Testis (tissue), 3 donors: ENCODE measurements around the gene INO80B. TPM values are rescaled to one million over a fixed set of nuclear protein-coding genes. Genes with fewer than 3 reads are reported as not detected.

Source experiments
- DNase-seq: peaks from one replicate; pipeline ENCODE4 v3.0.0-alpha.2; 2019
- H3K27ac ChIP-seq, 2 donors: fragments of 200-600 bp; sonication (generic); one replicate each; pipeline ENCODE4 v1.5.1; 2019
- H3K27me3 ChIP-seq: fragments of 200-600 bp; sonication (generic); one replicate; pipeline ENCODE4 v1.5.1; 2019
- H3K36me3 ChIP-seq: fragments of 200-600 bp; sonication (generic); one replicate; pipeline ENCODE4 v1.5.1; 2017; ENCODE audit warnings: low read depth; ENCODE audit errors: missing control alignments
- H3K4me1 ChIP-seq: fragments of 200-600 bp; sonication (generic); one replicate; pipeline ENCODE4 v1.5.1; 2019
- H3K4me3 ChIP-seq, 2 donors: fragments of 200-600 bp; sonication (generic); one replicate each; pipeline ENCODE4 v1.5.1; 2017 to 2019
- H3K9me3 ChIP-seq: fragments of 200-600 bp; sonication (generic); one replicate; pipeline ENCODE4 v1.5.1; 2017
- CTCF ChIP-seq, 3 experiments: fragments of 450-650 bp in 2 of 3; fragments of 200-600 bp in 1 of 3; sonication (generic) in 1 of 3; IDR thresholded peaks; one replicate each; pipeline ENCODE4 v1.5.1; 2016 to 2019; ENCODE audit warnings: antibody characterized with exemption in 3 of 3, mild to moderate bottlenecking in 2 of 3, moderate library complexity in 1 of 3
- POLR2A ChIP-seq: fragments of 450-650 bp; IDR thresholded peaks from one replicate; pipeline ENCODE4 v1.6.1; 2017; ENCODE audit warnings: antibody characterized with exemption, mild to moderate bottlenecking, moderate library complexity
- WGBS, 2 donors: methylation state at CpG; one replicate each; pipeline ENCODE4 v1.1.5; 2018; 5-methylcytosine and 5-hydroxymethylcytosine counted together
- intact Hi-C: fragments of 100-400 bp; cut with DNase I; formaldehyde crosslinking; loops from one replicate; pipeline ENCODE4 v1.15.1; 2023; ENCODE audit warnings: low total_unique reads
- polyA plus RNA-seq: library from polyadenylated mRNA; stranded (reverse); fragments of 350-450 nt; fragmentation: Illumina TruSeq; extraction: RNeasy Lipid Tissue Mini Kit (QIAGEN cat#74804); gene quantifications from one replicate; pipeline ENCODE4 v1.2.3, GENCODE V29; 2014; ENCODE audit warnings: low read depth, low replicate concordance; ENCODE audit not compliant: insufficient read depth
- total RNA-seq, 2 donors: library from RNA; depleted of rRNA; stranded (reverse); fragments of >200 nt; gene quantifications; one replicate each; pipeline ENCODE4 v1.2.3, GENCODE V29; 2016

INO80B gene
- total and polyA plus RNA-seq, 3 donors from 2014 or later = 23.1 to 59.3 (median 27.9) TPM

- H3K4me3 ChIP-seq = peak overlapping the region in 1 of 2 donors; percentile 32
- intact Hi-C loops = no loop called here
- no peak for DNase-seq
- H3K36me3 ChIP-seq = no peaks in the 10 kb centered on the region
- TF ChIP-seq CTCF (IDR thresholded peaks at IDR 0.05) = no peak
- TF ChIP-seq POLR2A = no peak
- H3K4me1 ChIP-seq = peaks cover 18% of the 10 kb centered on the region
- H3K27ac ChIP-seq = no peak overlapping the region
- WGBS, 2 donors = 1 to 2% methylated on average over 39 to 41 of the region's 41 CpGs
- no peaks in the 10 kb centered on the region for H3K9me3 ChIP-seq
- H3K27me3 ChIP-seq = no peaks in the 10 kb centered on the region
These were observed 43.8 kb downstream of the INO80B start for GRCh38 chr2:74498500-74499266.

GRCh38 chr2:74499267-74499939 is 44.5 kb downstream of the INO80B start, which contains the start of gene LBX2:
Gene LBX2, minus strand, starts transcription at chr2:74499603. Its CDS starts 66 bp downstream, at chr2:74499537.
- Histone ChIP-seq H3K36me3 (no peaks in the 10 kb centered on the region), H3K4me1 (peaks cover 18% of the 10 kb centered on the region), H3K4me3 (peak within 1 kb of the TSS; percentile 18 to 32), H3K9me3 (no peaks in the 10 kb centered on the region), H3K27me3 (no peaks in the 10 kb centered on the region), H3K27ac (no peak within 1 kb of the TSS)
- intact Hi-C loops = no loop called here
- DNase-seq = peak; percentile 39
- TF ChIP-seq POLR2A (no peak), CTCF (IDR thresholded peaks at IDR 0.05) (no peak)
- WGBS, 2 donors = 0 to 4% methylated on average over 36 to 55 of the region's 65 CpGs

- intact Hi-C loops = no loop called here
- no peak for TF ChIP-seq CTCF (IDR thresholded peaks at IDR 0.05)
- no peak for TF ChIP-seq POLR2A
- DNase-seq = no peak
- H3K9me3 ChIP-seq = no peaks in the 10 kb centered on the region
- H3K27me3 ChIP-seq = no peaks in the 10 kb centered on the region
- H3K4me3 ChIP-seq = no peak overlapping the region
- H3K36me3 ChIP-seq = peaks cover 4% of the 10 kb centered on the region
- peaks cover 18% of the 10 kb centered on the region for H3K4me1 ChIP-seq
- no peak overlapping the region for H3K27ac ChIP-seq
- 37 to 38% methylated on average over 11 to 15 of the region's 15 CpGs for WGBS, 2 donors
These were observed 45.2 kb downstream of the INO80B start for GRCh38 chr2:74499940-74500577.

- intact Hi-C loops = no loop called here
- Histone ChIP-seq H3K27me3 (no peaks in the 10 kb centered on the region), H3K4me1 (peaks cover 18% of the 10 kb centered on the region), H3K27ac (no peak overlapping the region), H3K36me3 (peaks cover 4% of the 10 kb centered on the region), H3K4me3 (no peak overlapping the region), H3K9me3 (no peaks in the 10 kb centered on the region)
- TF ChIP-seq POLR2A (no peak), CTCF (IDR thresholded peaks at IDR 0.05) (no peak)
- no peak for DNase-seq
These were observed 45.7 kb downstream of the INO80B start for GRCh38 chr2:74500578-74500946.
